Right forelimb (tissue), 1 donor: Measurements from ENCODE around the gene LGR4.
"Not testable (repeated sequence)": the region's sequence is repeated elsewhere in the genome, so short reads cannot be mapped to it uniquely, and the experiment has no call there.

Experiments used
- DNase-seq: peaks from one replicate; pipeline ENCODE4 v3.0.0-alpha.2; 2018

The LGR4 gene

GRCh38 chr11:27472398-27473016 lies at the start of gene LGR4:
Gene LGR4 (minus strand): TSS chr11:27472790. CDS start chr11:27472302, 488 bp downstream.
- DNase-seq, result peak; percentile 92

- no peak for DNase-seq
Measured at GRCh38 chr11:27520226-27520625, 47.6 kb upstream of the LGR4 start.

GRCh38 chr11:27518518-27518917 lies 45.9 kb upstream of the LGR4 start:
- DNase-seq, result no peak

GRCh38 chr11:27517490-27517889 lies 44.9 kb upstream of the LGR4 start:
- DNase-seq, result not testable (repeated sequence)

GRCh38 chr11:27514558-27514957 lies 42.0 kb upstream of the LGR4 start:
- DNase-seq, result no peak

GRCh38 chr11:27514076-27514475 lies 41.5 kb upstream of the LGR4 start:
- no peak for DNase-seq

- DNase-seq, result no peak
Measured at GRCh38 chr11:27513389-27513788, 40.8 kb upstream of the LGR4 start.

- no peak for DNase-seq
Measured at GRCh38 chr11:27512238-27512637, 39.6 kb upstream of the LGR4 start.

GRCh38 chr11:27509908-27510307 lies 37.3 kb upstream of the LGR4 start:
- DNase-seq, result no peak

GRCh38 chr11:27507557-27508322 lies 35.1 kb upstream of the LGR4 start:
- DNase-seq, result no peak

- peak; percentile 98 for DNase-seq
Measured at GRCh38 chr11:27506200-27507182, 33.9 kb upstream of the LGR4 start, which contains the start of gene LIN7C. Gene LIN7C (minus strand): TSS chr11:27506769. CDS start chr11:27506752, 17 bp downstream.

GRCh38 chr11:27505781-27506180 lies 33.2 kb upstream of the LGR4 start:
- DNase-seq, result no peak

GRCh38 chr11:27504205-27504604 lies 31.6 kb upstream of the LGR4 start:
- DNase-seq, result no peak

- DNase-seq, result no peak
Measured at GRCh38 chr11:27501100-27501499, 28.5 kb upstream of the LGR4 start.

- no peak for DNase-seq
Measured at GRCh38 chr11:27497911-27498310, 25.3 kb upstream of the LGR4 start.

- DNase-seq, result no peak
Measured at GRCh38 chr11:27497284-27497866, 24.8 kb upstream of the LGR4 start.

GRCh38 chr11:27496461-27496860 lies 23.9 kb upstream of the LGR4 start:
- DNase-seq, result no peak

GRCh38 chr11:27495710-27496300 lies 23.2 kb upstream of the LGR4 start:
- DNase-seq, result no peak

GRCh38 chr11:27489092-27489491 lies 16.5 kb upstream of the LGR4 start:
- no peak for DNase-seq

GRCh38 chr11:27487706-27488105 lies 15.1 kb upstream of the LGR4 start:
- no peak for DNase-seq

- DNase-seq, result no peak
Measured at GRCh38 chr11:27485930-27486773, 13.6 kb upstream of the LGR4 start.
